Central memory CD8-positive, alpha-beta T cell (primary cell): Measurements from ENCODE around the gene SRY.
"Not testable (repeated sequence)": the region's sequence is repeated elsewhere in the genome, so short reads cannot be mapped to it uniquely, and the experiment has no call there.

Experiments
- ATAC-seq: fragments of 150-1000 bp; cut with Tn5 transposase; replicated peaks from 2 replicates; pipeline ENCODE4 v1.10.0; 2022; ENCODE audit warnings: mild to moderate bottlenecking, moderate FRiP score, moderate number of reproducible peaks; ENCODE audit not compliant: poor library complexity, severe bottlenecking; ENCODE audit errors: extremely low read depth
- DNase-seq, 2 donors: peaks; one replicate each; pipeline ENCODE4 v3.0.0; 2021; ENCODE audit warnings: low spot score in 2 of 2
- H3K27ac Mint-ChIP-seq: one replicate; pipeline ENCODE4 v1.8.0; 2022; ENCODE audit warnings: low read depth, mild to moderate bottlenecking, moderate library complexity, mixed read lengths
- H3K27me3 Mint-ChIP-seq: one replicate; pipeline ENCODE4 v1.8.0; 2022; ENCODE audit warnings: mixed read lengths
- H3K36me3 Mint-ChIP-seq: one replicate; pipeline ENCODE4 v1.8.0; 2022; ENCODE audit warnings: mild to moderate bottlenecking, moderate library complexity, mixed read lengths; ENCODE audit not compliant: insufficient read depth
- H3K4me1 Mint-ChIP-seq: one replicate; pipeline ENCODE4 v1.8.0; 2022; ENCODE audit warnings: mixed read lengths
- H3K4me3 Mint-ChIP-seq: one replicate; pipeline ENCODE4 v1.8.0; 2022; ENCODE audit warnings: mild to moderate bottlenecking, moderate library complexity, mixed read lengths
- H3K9me3 Mint-ChIP-seq: one replicate; pipeline ENCODE4 v1.8.0; 2022; ENCODE audit warnings: mixed read lengths

SRY gene

GRCh38 chrY:2787600-2787999 is at the start of gene SRY:
Gene SRY (minus strand): TSS chrY:2787682. CDS start chrY:2787603, 79 bp downstream.
- Mint-ChIP-seq H3K4me1 (peaks cover 6% of the 10 kb centered on the region), H3K27ac (no peak within 1 kb of the TSS), H3K4me3 (peak within 1 kb of the TSS; percentile 44), H3K9me3 (no peaks in the 10 kb centered on the region), H3K27me3 (peaks cover 64% of the 10 kb centered on the region), H3K36me3 (no peaks in the 10 kb centered on the region)
- DNase-seq (no peak), ATAC-seq (no peak)

DNA sequence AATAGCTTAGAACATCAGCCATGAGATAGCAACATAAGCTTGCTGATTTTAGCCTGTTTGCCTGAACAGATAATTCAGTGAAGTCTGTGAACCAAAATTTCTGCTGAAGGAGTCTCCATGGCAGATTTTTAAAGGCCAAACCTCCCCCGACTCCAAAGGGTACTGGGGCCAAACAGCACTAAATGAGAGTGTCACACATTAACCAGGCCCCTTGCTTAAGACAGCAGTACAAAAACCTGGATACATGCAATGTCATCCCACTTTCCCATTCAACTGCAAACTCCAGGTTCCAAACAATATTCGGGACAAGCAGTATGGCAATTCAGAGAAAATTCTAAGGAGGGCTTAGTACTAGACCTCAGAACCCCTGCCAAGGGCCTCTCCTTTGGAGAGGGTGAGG is 49.6 kb upstream of the SRY start:
- H3K9me3 Mint-ChIP-seq = peaks cover 6% of the 10 kb centered on the region
- H3K27me3 Mint-ChIP-seq = peaks cover 46% of the 10 kb centered on the region

DNA sequence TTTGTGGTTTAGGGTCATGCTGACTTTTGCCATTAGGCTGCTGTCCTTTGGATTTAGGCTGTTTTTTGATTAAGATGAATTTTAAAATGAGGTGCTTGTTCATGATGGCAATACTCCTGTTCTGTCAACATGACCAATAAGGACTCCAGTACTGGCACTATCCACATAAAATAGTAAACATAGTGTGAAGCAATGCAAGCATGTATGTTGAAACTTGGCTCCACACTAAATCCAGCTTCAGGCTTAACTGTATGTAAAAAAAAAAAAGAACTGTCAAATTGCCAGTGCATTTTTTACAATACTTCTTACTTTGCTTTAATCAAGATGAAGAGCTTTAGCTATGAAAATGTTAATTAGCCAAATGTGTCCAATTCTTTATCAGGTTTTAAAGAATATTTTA is 47.7 kb upstream of the SRY start:
- peaks cover 3% of the 10 kb centered on the region for H3K36me3 Mint-ChIP-seq

More for the DNA sequence above, 49.6 kb upstream of the SRY start:
- Mint-ChIP-seq H3K36me3 (peaks cover 14% of the 10 kb centered on the region), H3K4me1 (peaks cover 8% of the 10 kb centered on the region), H3K4me3 (no peak overlapping the region), H3K27ac (no peak overlapping the region)
- ATAC-seq (no peak), DNase-seq (no peak)

GRCh38 chrY:2828497-2828896 is 41.0 kb upstream of the SRY start:
- Mint-ChIP-seq H3K4me1 (no peaks in the 10 kb centered on the region), H3K9me3 (no peaks in the 10 kb centered on the region), H3K36me3 (no peaks in the 10 kb centered on the region), H3K27me3 (peaks cover 85% of the 10 kb centered on the region), H3K27ac (no peak overlapping the region), H3K4me3 (no peak overlapping the region)
- ATAC-seq (no peak), DNase-seq (no peak)

More for the DNA sequence above, 47.7 kb upstream of the SRY start:
- peaks cover 65% of the 10 kb centered on the region for H3K27me3 Mint-ChIP-seq
- H3K27ac Mint-ChIP-seq = no peak overlapping the region
- no peak overlapping the region for H3K4me3 Mint-ChIP-seq
- ATAC-seq (no peak), DNase-seq (no peak)
- no peaks in the 10 kb centered on the region for H3K4me1 Mint-ChIP-seq
- H3K9me3 Mint-ChIP-seq = peaks cover 4% of the 10 kb centered on the region

GRCh38 chrY:2824471-2824870 is 37.0 kb upstream of the SRY start:
- no peak for ATAC-seq
- H3K9me3 Mint-ChIP-seq = no peaks in the 10 kb centered on the region
- no peak for DNase-seq
- H3K36me3 Mint-ChIP-seq = no peaks in the 10 kb centered on the region
- no peak overlapping the region for H3K27ac Mint-ChIP-seq
- H3K27me3 Mint-ChIP-seq = peaks cover 70% of the 10 kb centered on the region
- no peaks in the 10 kb centered on the region for H3K4me1 Mint-ChIP-seq
- no peak overlapping the region for H3K4me3 Mint-ChIP-seq

GRCh38 chrY:2817146-2817896 is 29.8 kb upstream of the SRY start:
- H3K27me3 Mint-ChIP-seq = peaks cover 74% of the 10 kb centered on the region
- not testable (repeated sequence) for H3K27ac Mint-ChIP-seq, DNase-seq, H3K4me1 Mint-ChIP-seq, ATAC-seq, H3K9me3 Mint-ChIP-seq, H3K36me3 Mint-ChIP-seq, H3K4me3 Mint-ChIP-seq

DNA sequence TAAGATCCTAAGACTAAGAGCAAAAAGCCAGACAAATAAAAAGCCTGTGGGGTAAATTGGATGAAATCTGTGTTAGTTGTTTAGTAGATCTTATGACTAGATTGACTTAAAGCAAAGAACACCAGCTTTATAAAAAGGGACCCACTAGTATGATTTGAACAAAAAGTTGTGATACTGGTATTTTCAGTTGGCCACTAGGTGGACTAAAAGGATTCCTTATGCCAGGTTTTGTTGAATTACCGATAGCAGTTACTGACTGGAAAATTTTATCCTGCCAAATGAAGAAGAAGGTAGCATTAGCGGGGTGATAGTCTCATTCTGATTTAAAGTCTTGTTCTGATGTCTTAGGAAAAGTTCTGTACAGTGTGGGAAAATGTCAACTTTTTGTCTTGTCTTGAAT is 12.8 kb upstream of the SRY start:
- DNase-seq (no peak), ATAC-seq (no peak)
- peaks cover 10% of the 10 kb centered on the region for H3K4me1 Mint-ChIP-seq
- H3K27ac Mint-ChIP-seq = no peak overlapping the region
- H3K36me3 Mint-ChIP-seq = peaks cover 4% of the 10 kb centered on the region
- no peak overlapping the region for H3K4me3 Mint-ChIP-seq
- no peaks in the 10 kb centered on the region for H3K9me3 Mint-ChIP-seq
- peaks cover 47% of the 10 kb centered on the region for H3K27me3 Mint-ChIP-seq

- no peak for ATAC-seq
- peaks cover 4% of the 10 kb centered on the region for H3K36me3 Mint-ChIP-seq
Observed at GRCh38 chrY:2797991-2798390, 10.5 kb upstream of the SRY start.

DNA sequence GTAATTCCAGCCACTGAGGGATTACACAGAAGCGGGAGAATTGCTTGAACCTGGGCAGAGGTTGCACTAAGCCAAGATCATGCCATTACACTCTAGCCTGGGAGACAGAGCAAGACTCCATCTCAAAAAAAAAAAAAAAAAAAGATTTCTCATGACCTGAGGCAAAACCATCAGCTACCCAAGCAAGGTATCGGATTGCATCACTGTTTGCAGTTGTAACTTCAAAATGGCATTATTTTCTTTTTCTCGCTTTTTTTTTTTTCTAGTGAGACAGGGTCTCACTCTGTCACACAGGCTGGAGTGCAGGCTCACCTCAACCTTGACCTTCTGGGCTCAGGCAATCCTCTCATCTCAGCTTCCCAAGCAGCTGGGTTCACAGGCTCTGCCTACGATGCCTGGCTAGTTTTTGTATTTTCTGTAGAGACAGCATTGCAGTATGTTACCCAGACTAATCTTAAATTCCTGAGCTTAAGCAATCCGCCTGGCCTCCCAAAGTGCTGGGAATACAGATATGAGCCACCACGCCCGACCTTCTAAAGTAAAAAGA is 9.6 kb upstream of the SRY start:
- peaks cover 4% of the 10 kb centered on the region for H3K36me3 Mint-ChIP-seq
- peaks cover 3% of the 10 kb centered on the region for H3K4me1 Mint-ChIP-seq

More at GRCh38 chrY:2797991-2798390, 10.5 kb upstream of the SRY start:
- H3K4me3 Mint-ChIP-seq = no peak overlapping the region
- H3K9me3 Mint-ChIP-seq = no peaks in the 10 kb centered on the region
- DNase-seq = no peak
- peaks cover 10% of the 10 kb centered on the region for H3K4me1 Mint-ChIP-seq
- no peak overlapping the region for H3K27ac Mint-ChIP-seq
- peaks cover 46% of the 10 kb centered on the region for H3K27me3 Mint-ChIP-seq

GRCh38 chrY:2789756-2790155 is 2.3 kb upstream of the SRY start:
- Mint-ChIP-seq H3K27me3 (peaks cover 61% of the 10 kb centered on the region), H3K36me3 (no peaks in the 10 kb centered on the region), H3K4me3 (no peak overlapping the region), H3K27ac (no peak overlapping the region), H3K4me1 (peaks cover 6% of the 10 kb centered on the region), H3K9me3 (no peaks in the 10 kb centered on the region)
- DNase-seq (no peak), ATAC-seq (no peak)

More for the DNA sequence above, 9.6 kb upstream of the SRY start:
- Mint-ChIP-seq H3K27ac (no peak overlapping the region), H3K27me3 (peaks cover 46% of the 10 kb centered on the region), H3K9me3 (no peaks in the 10 kb centered on the region), H3K4me3 (no peak overlapping the region)
- DNase-seq = no peak
- ATAC-seq = no peak

GRCh38 chrY:2786876-2787512 is 488 bp downstream of the SRY start:
- Mint-ChIP-seq H3K4me3 (peak overlapping the region; percentile 44), H3K27ac (no peak overlapping the region), H3K4me1 (peaks cover 6% of the 10 kb centered on the region), H3K36me3 (no peaks in the 10 kb centered on the region), H3K9me3 (no peaks in the 10 kb centered on the region), H3K27me3 (peaks cover 70% of the 10 kb centered on the region)
- DNase-seq (no peak), ATAC-seq (no peak)
